ENCODE data around the gene FRMPD2.
"Not testable (repeated sequence)": the region's sequence is repeated elsewhere in the genome, so short reads cannot be mapped to it uniquely, and the experiment has no call there.

The FRMPD2 gene

GRCh38 chr10:48251152-48251524 lies 23.4 kb downstream of the FRMPD2 start:
- DNase-seq (ENCODE audit: low read depth), result peak; percentile 6

- DNase-seq (ENCODE audit: low read depth), result no peak
Observed at GRCh38 chr10:48249763-48250351, 24.6 kb downstream of the FRMPD2 start.

- no peak for DNase-seq (ENCODE audit: low read depth)
Observed at GRCh38 chr10:48249004-48249762, 25.3 kb downstream of the FRMPD2 start.

- no peak for DNase-seq (ENCODE audit: low read depth)
Observed at GRCh38 chr10:48248462-48248861, 26.0 kb downstream of the FRMPD2 start.

- no peak for DNase-seq (ENCODE audit: low read depth)
Observed at GRCh38 chr10:48247680-48248079, 26.8 kb downstream of the FRMPD2 start.

GRCh38 chr10:48246501-48246900 lies 28.0 kb downstream of the FRMPD2 start:
- DNase-seq (ENCODE audit: low read depth), result no peak

GRCh38 chr10:48245977-48246376 lies 28.5 kb downstream of the FRMPD2 start:
- no peak for DNase-seq (ENCODE audit: low read depth)

- DNase-seq (ENCODE audit: low read depth), result not testable (repeated sequence)
Observed at GRCh38 chr10:48243921-48244320, 30.6 kb downstream of the FRMPD2 start.

GRCh38 chr10:48243487-48243886 lies 31.0 kb downstream of the FRMPD2 start:
- no peak for DNase-seq (ENCODE audit: low read depth)

- no peak for DNase-seq (ENCODE audit: low read depth)
Observed at GRCh38 chr10:48242171-48242904, 32.2 kb downstream of the FRMPD2 start.

GRCh38 chr10:48241332-48241731 lies 33.2 kb downstream of the FRMPD2 start:
- no peak for DNase-seq (ENCODE audit: low read depth)

- no peak for DNase-seq (ENCODE audit: low read depth)
Observed at GRCh38 chr10:48240196-48240595, 34.3 kb downstream of the FRMPD2 start.

GRCh38 chr10:48239618-48240017 lies 34.9 kb downstream of the FRMPD2 start:
- no peak for DNase-seq (ENCODE audit: low read depth)

GRCh38 chr10:48238826-48239520 lies 35.5 kb downstream of the FRMPD2 start:
- DNase-seq (ENCODE audit: low read depth), result no peak

GRCh38 chr10:48237259-48238250 lies 36.9 kb downstream of the FRMPD2 start:
- no peak for DNase-seq (ENCODE audit: low read depth)

GRCh38 chr10:48236199-48236621 lies 38.3 kb downstream of the FRMPD2 start:
- DNase-seq (ENCODE audit: low read depth), result no peak

GRCh38 chr10:48235501-48235900 lies 39.0 kb downstream of the FRMPD2 start:
- no peak for DNase-seq (ENCODE audit: low read depth)

GRCh38 chr10:48234787-48235186 lies 39.7 kb downstream of the FRMPD2 start:
- DNase-seq (ENCODE audit: low read depth), result no peak

- DNase-seq (ENCODE audit: low read depth), result no peak
Observed at GRCh38 chr10:48234295-48234694, 40.2 kb downstream of the FRMPD2 start.

- no peak for DNase-seq (ENCODE audit: low read depth)
Observed at GRCh38 chr10:48233559-48234005, 40.9 kb downstream of the FRMPD2 start.
